WI38 (cell line): ENCODE measurements around the gene PLAAT2.

ENCODE experiments used
- H3K4me3 ChIP-seq: 2 replicates; pipeline ENCODE4 v1.5.1; 2011; ENCODE audit warnings: low read depth, mild to moderate bottlenecking, control low read depth, low read length
- CTCF ChIP-seq: IDR thresholded peaks from 2 replicates; pipeline ENCODE4 v1.5.1; 2012; ENCODE audit warnings: low read depth, mild to moderate bottlenecking, control low read depth, low read length

The PLAAT2 gene

GRCh38 chr11:63520606-63521170 is 42.5 kb downstream of the PLAAT2 start:
- TF ChIP-seq CTCF: no peak
- no peak overlapping the region for H3K4me3 ChIP-seq

GRCh38 chr11:63518548-63518947 is 44.6 kb downstream of the PLAAT2 start:
- TF ChIP-seq CTCF: no peak
- no peak overlapping the region for H3K4me3 ChIP-seq

GRCh38 chr11:63517156-63517555 is 46.0 kb downstream of the PLAAT2 start:
- no peak overlapping the region for H3K4me3 ChIP-seq
- TF ChIP-seq CTCF: no peak

- H3K4me3 ChIP-seq: no peak overlapping the region
- no peak for TF ChIP-seq CTCF
Observed at GRCh38 chr11:63516109-63516508, 47.1 kb downstream of the PLAAT2 start.

- no peak overlapping the region for H3K4me3 ChIP-seq
- TF ChIP-seq CTCF: no peak
Observed at GRCh38 chr11:63512816-63513215, 50.4 kb downstream of the PLAAT2 start.

GRCh38 chr11:63511048-63511748 is 52.0 kb downstream of the PLAAT2 start:
- no peak overlapping the region for H3K4me3 ChIP-seq
- TF ChIP-seq CTCF: no peak

GRCh38 chr11:63510360-63511047 is 52.7 kb downstream of the PLAAT2 start:
- H3K4me3 ChIP-seq: no peak overlapping the region
- no peak for TF ChIP-seq CTCF
